HG02852 (cell line): ENCODE measurements around the gene AZU1.
"Not testable (repeated sequence)": the region's sequence is repeated elsewhere in the genome, so short reads cannot be mapped to it uniquely, and the experiment has no call there.

Source experiments
- ATAC-seq: cut with Tn5 transposase; IDR thresholded peaks from one replicate; pipeline ENCODE4 v1.9.1; 2021; ENCODE audit warnings: mild to moderate bottlenecking, moderate library complexity; ENCODE audit not compliant: unreplicated experiment

AZU1 gene

GRCh38 chr19:824885-825284 is 2.8 kb upstream of the AZU1 start:
- no peak for ATAC-seq

GRCh38 chr19:825897-826644 is 1.6 kb upstream of the AZU1 start:
- ATAC-seq: no peak

GRCh38 chr19:827314-827709 is 325 bp upstream of the AZU1 start:
- no peak for ATAC-seq

- ATAC-seq: no peak
Observed at GRCh38 chr19:829129-829758, 1.6 kb downstream of the AZU1 start.

- ATAC-seq: no peak
Observed at GRCh38 chr19:831407-832369, 4.1 kb downstream of the AZU1 start.

GRCh38 chr19:834216-834615 is 6.6 kb downstream of the AZU1 start:
- no peak for ATAC-seq

- no peak for ATAC-seq
Observed at GRCh38 chr19:835210-835810, 7.7 kb downstream of the AZU1 start.

GRCh38 chr19:840519-841206 is 13.0 kb downstream of the AZU1 start, which contains the start of gene PRTN3:
Gene PRTN3 (plus strand): TSS chr19:840999. CDS start chr19:841009, 10 bp downstream.
- ATAC-seq: no peak

- ATAC-seq: not testable (repeated sequence)
Observed at GRCh38 chr19:842802-843179, 15.2 kb downstream of the AZU1 start.

- no peak for ATAC-seq
Observed at GRCh38 chr19:843180-843835, 15.7 kb downstream of the AZU1 start.

- ATAC-seq: no peak
Observed at GRCh38 chr19:843836-844545, 16.4 kb downstream of the AZU1 start.

- ATAC-seq: no peak
Observed at GRCh38 chr19:844546-844971, 16.9 kb downstream of the AZU1 start.

GRCh38 chr19:845707-846521 is 18.3 kb downstream of the AZU1 start:
- ATAC-seq: no peak

- no peak for ATAC-seq
Observed at GRCh38 chr19:848386-848921, 20.8 kb downstream of the AZU1 start.

GRCh38 chr19:849195-849594 is 21.6 kb downstream of the AZU1 start:
- not testable (repeated sequence) for ATAC-seq

- no peak for ATAC-seq
Observed at GRCh38 chr19:850221-850978, 22.8 kb downstream of the AZU1 start.

- ATAC-seq: no peak
Observed at GRCh38 chr19:850979-851335, 23.3 kb downstream of the AZU1 start.
